ENCODE results near the gene PNMA8B.

The PNMA8B gene

DNA sequence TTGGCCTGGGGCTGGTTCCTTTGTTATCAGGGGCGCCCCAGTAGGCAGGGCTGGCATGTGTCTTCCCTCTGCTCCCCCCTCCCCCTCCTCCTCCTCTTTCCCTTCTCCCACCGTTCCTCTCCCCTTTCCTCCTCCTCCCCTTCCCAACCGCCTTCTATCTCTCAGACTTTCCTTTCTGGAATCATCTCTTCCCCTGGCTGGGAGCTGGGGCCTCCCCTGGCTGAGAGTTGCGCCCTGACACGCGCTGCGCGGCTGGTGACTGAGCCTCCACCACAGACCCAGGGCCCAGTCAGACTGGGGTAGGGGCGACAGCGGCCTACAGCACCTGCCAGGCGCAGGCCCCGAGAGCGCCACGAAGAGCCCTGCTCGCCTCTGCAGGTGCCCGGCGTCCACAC is 2.8 kb downstream of the PNMA8B start:
- DNase-seq (ENCODE audit: low read depth), result no peak
- in situ Hi-C loops (cut with HindIII; ENCODE audit: low sequenced_read_pairs), result no loop called here
- H3K4me3 ChIP-seq (ENCODE audit: low read depth, low read length), result no peak overlapping the region
- TF ChIP-seq, protein P1, sequence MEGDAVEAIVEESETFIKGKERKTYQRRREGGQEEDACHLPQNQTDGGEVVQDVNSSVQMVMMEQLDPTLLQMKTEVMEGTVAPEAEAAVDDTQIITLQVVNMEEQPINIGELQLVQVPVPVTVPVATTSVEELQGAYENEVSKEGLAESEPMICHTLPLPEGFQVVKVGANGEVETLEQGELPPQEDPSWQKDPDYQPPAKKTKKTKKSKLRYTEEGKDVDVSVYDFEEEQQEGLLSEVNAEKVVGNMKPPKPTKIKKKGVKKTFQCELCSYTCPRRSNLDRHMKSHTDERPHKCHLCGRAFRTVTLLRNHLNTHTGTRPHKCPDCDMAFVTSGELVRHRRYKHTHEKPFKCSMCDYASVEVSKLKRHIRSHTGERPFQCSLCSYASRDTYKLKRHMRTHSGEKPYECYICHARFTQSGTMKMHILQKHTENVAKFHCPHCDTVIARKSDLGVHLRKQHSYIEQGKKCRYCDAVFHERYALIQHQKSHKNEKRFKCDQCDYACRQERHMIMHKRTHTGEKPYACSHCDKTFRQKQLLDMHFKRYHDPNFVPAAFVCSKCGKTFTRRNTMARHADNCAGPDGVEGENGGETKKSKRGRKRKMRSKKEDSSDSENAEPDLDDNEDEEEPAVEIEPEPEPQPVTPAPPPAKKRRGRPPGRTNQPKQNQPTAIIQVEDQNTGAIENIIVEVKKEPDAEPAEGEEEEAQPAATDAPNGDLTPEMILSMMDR (IDR thresholded peaks at IDR 0.05; ENCODE audit: low read depth, low read length, missing control alignments), result no peak

DNA sequence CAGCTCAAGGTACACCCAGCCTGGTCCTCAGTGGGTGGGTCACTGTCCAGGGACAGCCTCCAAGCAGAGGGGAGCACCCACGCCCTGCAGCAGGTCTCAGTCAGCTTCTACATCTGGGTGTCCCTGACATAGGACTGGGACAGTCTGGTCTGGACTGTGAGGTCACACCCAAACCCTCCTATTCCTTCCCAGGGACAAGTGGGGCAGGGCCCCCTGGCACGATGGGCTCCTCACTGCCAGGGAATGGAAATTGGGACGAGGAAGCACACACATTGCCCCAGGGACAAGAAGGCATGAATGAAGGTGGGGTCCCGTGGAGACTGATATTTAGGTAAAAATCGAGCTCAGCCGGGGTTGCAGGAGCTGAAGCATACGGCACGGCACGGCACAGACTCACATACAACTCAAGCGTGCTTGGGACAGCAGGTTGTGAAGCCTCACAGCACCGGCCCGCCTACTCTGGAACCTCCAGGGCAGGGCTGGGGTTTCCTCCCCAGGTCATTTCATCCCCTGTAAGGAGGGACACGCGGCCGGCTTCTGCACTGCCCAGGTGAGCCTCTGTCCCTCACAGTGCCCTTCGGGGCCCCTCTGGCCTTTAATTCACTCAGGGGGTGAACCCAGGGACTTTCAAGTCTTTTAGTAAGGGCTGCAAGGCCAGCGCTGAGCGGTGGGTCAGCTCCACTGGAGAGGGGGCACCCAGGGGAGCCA is 3.5 kb downstream of the PNMA8B start:
- in situ Hi-C loops (cut with HindIII; ENCODE audit: low sequenced_read_pairs), result no loop called here
- TF ChIP-seq, protein P1 (IDR thresholded peaks at IDR 0.05; ENCODE audit: low read depth, low read length, missing control alignments), result no peak
- DNase-seq (ENCODE audit: low read depth), result no peak

DNA sequence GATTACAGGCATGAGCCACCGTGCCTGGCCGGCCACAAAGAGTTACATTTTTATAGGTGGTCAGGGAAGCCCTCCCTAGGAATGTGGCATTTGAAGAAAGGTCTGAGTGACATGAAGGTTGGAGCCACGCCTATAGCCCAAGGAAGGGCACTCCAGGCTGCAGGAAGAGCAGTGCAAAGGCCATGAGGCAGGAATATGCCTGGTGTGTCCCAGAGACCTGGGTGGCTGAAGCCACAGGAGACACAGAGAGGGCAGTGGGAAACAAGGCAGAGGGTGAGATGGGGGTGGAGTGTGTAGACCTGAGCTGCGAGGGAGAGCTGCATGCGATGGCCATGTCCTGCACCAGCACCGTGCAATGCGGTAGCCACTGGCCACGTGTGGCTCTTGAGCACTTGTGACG is 4.9 kb downstream of the PNMA8B start:
- DNase-seq (ENCODE audit: low read depth), result no peak
- in situ Hi-C loops (cut with HindIII; ENCODE audit: low sequenced_read_pairs), result no loop called here
- H3K4me3 ChIP-seq (ENCODE audit: low read depth, low read length), result no peak overlapping the region
- TF ChIP-seq, protein P1 (IDR thresholded peaks at IDR 0.05; ENCODE audit: low read depth, low read length, missing control alignments), result no peak

More for the DNA sequence above, 3.5 kb downstream of the PNMA8B start:
- H3K4me3 ChIP-seq (ENCODE audit: low read depth, low read length), result no peak overlapping the region

DNA sequence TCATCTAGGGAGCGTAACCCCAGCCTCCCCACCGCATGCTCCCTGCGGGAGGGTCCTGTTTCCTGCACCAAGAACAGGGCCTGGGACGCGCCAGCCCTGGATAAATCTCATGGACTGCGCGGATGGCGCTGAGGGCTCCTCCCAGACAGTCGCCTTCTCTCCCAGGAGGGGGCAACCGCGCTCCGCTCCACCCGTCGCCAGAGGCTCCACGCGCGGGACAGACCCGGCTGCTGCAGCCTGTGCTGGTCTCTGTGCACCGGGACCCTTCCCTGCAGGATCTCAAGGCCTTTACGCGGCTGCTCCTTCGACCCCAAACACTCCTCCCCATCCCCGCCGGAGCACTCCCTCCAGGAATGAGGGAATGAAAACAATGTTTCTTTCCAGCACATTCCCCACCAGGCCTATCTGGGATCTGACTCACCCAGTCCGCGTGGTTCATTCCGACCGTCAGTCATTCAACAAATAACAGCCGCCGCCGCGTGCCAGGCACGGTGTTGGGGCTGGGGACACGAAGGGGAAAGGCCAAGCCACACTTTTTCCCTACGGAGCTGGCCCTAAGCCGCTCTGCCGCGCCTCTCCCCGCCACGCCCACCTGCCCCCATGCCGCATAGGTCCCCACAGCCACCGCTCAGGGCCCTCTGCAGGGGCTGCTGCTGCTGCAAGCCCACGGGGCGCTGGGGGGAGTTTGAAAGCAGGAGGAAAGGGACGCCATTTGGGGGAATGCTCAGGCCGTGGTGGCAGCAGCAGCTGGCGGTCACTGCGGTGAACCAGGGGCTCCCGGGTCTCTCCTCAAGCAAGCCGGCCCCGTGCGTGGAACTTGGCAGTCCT is 6.0 kb downstream of the PNMA8B start:
- no peak for DNase-seq (ENCODE audit: low read depth)
- H3K4me3 ChIP-seq (ENCODE audit: low read depth, low read length), result no peak overlapping the region
- in situ Hi-C loops (cut with HindIII; ENCODE audit: low sequenced_read_pairs), result no loop called here
- TF ChIP-seq, protein P1 (IDR thresholded peaks at IDR 0.05; ENCODE audit: low read depth, low read length, missing control alignments), result peak; percentile 35

DNA sequence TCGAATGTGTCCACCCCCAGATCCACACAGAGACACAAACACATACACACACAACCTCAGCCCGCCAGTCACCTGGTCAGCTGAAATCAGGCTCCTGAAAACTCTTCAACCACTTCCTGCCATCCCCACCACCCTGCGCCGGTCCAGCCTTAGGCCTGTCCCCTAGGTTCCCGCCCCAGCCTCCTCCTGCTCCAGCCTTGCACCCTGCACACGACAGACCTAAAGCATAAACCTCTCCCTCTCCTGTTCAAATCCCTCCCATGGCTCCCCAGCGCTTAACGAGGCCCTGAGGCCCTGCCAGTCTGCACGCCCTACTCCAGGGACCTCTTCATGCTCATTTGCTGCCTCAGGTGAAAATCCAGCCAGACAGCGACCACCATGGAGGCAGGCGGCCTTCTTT is 7.1 kb downstream of the PNMA8B start:
- in situ Hi-C loops (cut with HindIII; ENCODE audit: low sequenced_read_pairs), result no loop called here
- H3K4me3 ChIP-seq (ENCODE audit: low read depth, low read length), result no peak overlapping the region
- no peak for DNase-seq (ENCODE audit: low read depth)
- TF ChIP-seq, protein P1 (IDR thresholded peaks at IDR 0.05; ENCODE audit: low read depth, low read length, missing control alignments), result no peak

DNA sequence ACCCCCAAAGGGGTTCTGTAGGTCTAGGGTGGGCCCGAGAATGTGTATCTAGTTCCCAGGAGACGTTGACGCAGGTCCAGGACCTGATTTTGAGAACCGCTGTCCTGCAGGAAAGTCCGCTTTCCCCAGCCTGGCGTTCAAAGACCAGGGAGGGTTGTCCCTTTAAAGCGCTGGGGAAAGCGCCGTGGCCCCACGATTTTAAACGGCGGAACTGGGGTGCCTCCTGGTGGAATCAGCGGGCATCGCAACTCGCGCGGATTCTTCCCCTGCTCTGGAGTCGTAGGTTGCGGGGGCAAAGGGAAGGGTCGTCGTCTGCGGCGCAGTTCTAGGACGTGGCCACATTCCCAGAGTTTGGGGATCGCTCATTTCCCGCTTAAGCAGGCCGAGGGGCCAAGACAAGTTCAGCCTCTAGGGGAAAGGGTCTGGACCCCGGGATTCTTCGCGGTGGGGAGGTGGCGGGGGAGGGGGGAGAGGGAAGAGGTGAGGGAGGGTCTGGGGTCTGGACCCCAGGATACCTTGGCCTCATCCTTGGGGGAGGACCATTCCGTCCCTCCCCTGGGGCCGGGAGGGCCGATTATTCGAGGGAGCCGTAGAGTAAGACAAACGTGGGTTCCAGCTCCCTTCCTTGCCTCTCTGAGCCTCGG is 7.7 kb downstream of the PNMA8B start:
- in situ Hi-C loops (cut with HindIII; ENCODE audit: low sequenced_read_pairs), result no loop called here
- DNase-seq (ENCODE audit: low read depth), result no peak
- H3K4me3 ChIP-seq (ENCODE audit: low read depth, low read length), result peak overlapping the region; percentile 32
- TF ChIP-seq, protein P1 (IDR thresholded peaks at IDR 0.05; ENCODE audit: low read depth, low read length, missing control alignments), result peak; percentile 89
